ENCODE results near the gene SRMS. TPM values are rescaled to one million over a fixed set of nuclear protein-coding genes. Genes with fewer than 3 reads are reported as not detected.

Gene SRMS
- polyA plus RNA-seq, 1 donor (not counting 4 experiments of a cell fraction or from before 2014, with no cell fraction given), result 0.10 TPM

- Histone ChIP-seq H3K4me3 (ENCODE audit: control insufficient read depth in 2 of 3, extremely low read depth in 1 of 3, insufficient read depth in 2 of 3, low read depth in 1 of 3, low read length in 3 of 3) (no peak overlapping the region), H3K27me3 (ENCODE audit: control insufficient read depth, extremely low read depth, insufficient read depth, low read length) (no peaks in the 10 kb centered on the region), H3K9me1 (ENCODE audit: control insufficient read depth, extremely low read depth, insufficient read depth, low read length) (no peaks in the 10 kb centered on the region), H3K36me3 (ENCODE audit: control insufficient read depth in 2 of 2, extremely low read depth in 1 of 2, insufficient read depth in 2 of 2, low read length in 2 of 2) (no peaks in the 10 kb centered on the region), H3K79me2 (ENCODE audit: control insufficient read depth, insufficient read depth, low read length) (peaks cover 10% of the 10 kb centered on the region), H3K9ac (ENCODE audit: control insufficient read depth, extremely low read depth, insufficient read depth, low read length) (no peak overlapping the region), H3K4me1 (ENCODE audit: control insufficient read depth, extremely low read depth, insufficient read depth, low read length) (peaks cover 41% of the 10 kb centered on the region), H3K9me3 (ENCODE audit: control insufficient read depth, low read depth, low read length) (no peaks in the 10 kb centered on the region), H4K20me1 (ENCODE audit: control insufficient read depth, extremely low read depth, insufficient read depth, low read length) (no peaks in the 10 kb centered on the region), H3K27ac (ENCODE audit: control insufficient read depth, insufficient read depth, low read length) (no peak overlapping the region), H3K4me2 (ENCODE audit: control insufficient read depth, extremely low read depth, insufficient read depth, low read depth, low read length) (no peak overlapping the region), H2AFZ (ENCODE audit: control insufficient read depth, low read length) (no peak overlapping the region)
- TF ChIP-seq EZH2 (IDR thresholded peaks at IDR 0.05; ENCODE audit: low read length), result no peak
- TF ChIP-seq, protein P1, sequence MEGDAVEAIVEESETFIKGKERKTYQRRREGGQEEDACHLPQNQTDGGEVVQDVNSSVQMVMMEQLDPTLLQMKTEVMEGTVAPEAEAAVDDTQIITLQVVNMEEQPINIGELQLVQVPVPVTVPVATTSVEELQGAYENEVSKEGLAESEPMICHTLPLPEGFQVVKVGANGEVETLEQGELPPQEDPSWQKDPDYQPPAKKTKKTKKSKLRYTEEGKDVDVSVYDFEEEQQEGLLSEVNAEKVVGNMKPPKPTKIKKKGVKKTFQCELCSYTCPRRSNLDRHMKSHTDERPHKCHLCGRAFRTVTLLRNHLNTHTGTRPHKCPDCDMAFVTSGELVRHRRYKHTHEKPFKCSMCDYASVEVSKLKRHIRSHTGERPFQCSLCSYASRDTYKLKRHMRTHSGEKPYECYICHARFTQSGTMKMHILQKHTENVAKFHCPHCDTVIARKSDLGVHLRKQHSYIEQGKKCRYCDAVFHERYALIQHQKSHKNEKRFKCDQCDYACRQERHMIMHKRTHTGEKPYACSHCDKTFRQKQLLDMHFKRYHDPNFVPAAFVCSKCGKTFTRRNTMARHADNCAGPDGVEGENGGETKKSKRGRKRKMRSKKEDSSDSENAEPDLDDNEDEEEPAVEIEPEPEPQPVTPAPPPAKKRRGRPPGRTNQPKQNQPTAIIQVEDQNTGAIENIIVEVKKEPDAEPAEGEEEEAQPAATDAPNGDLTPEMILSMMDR (optimal IDR thresholded peaks at IDR 0.05 in 1 of 3, IDR thresholded peaks at IDR 0.05 in 1 of 3, conservative IDR thresholded peaks at IDR 0.05 in 1 of 3; ENCODE audit: extremely low read depth in 1 of 3, insufficient read depth in 2 of 3, low read length in 3 of 3), result no peak
- DNase-seq (ENCODE audit: low read depth, low spot score) (no peak), FAIRE-seq (no peak)
- dilution Hi-C loops (cut with MboI; ENCODE audit: extremely low pct_ligation_motif_present, low sequenced_read_pairs), result no loop called here
Observed at GRCh38 chr20:63540417-63541186, 6.9 kb downstream of the SRMS start.

DNA sequence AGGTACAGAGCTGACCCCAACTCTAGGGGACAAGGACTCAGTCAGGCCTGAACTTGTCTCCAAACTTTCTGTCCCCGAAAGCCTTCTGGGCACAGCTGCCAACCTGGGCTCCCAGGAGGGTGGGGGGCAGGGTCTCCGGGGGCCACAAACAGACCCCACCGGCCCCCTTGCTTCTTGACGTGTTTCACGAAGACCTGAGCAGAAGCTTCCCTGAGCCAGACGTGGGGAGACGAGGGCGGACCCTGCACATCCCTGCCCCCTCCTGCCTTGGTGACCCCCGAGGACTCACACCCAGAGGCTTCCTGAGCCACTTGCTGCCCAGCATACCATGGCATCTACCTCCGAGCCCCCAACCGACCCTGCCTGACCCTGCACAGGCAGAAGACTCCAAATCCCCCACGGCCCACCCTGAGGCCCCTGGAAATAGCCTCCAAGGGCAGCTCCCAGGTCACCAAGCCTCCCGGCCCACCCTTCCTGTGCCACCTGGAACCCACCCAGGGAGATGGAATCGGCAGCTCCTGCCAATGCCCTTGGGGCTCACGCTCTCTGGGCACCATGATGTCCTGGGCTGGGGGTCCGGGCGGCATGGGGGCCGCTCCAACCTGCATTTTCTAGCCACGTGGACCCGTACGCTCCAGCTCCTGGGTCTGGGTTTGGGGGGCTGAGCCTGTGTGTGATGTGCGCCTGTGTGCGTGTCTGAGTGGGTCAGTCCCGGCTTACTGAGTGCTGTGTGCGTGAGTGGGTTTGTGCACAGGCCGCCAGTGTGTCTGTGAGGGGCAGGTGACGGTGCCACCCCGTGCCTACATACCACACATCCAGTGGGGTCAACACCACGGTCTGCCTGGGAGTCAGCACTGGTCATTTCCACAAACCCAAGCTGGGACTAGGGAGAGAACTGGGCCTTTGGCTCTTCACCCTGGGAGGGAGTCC, 7.8 kb downstream of the SRMS start:
- Histone ChIP-seq H3K27me3 (ENCODE audit: control insufficient read depth, extremely low read depth, insufficient read depth, low read length) (no peaks in the 10 kb centered on the region), H3K4me2 (ENCODE audit: control insufficient read depth, extremely low read depth, insufficient read depth, low read depth, low read length) (no peak overlapping the region), H3K9ac (ENCODE audit: control insufficient read depth, extremely low read depth, insufficient read depth, low read length) (no peak overlapping the region), H3K27ac (ENCODE audit: control insufficient read depth, insufficient read depth, low read length) (no peak overlapping the region), H3K4me3 (ENCODE audit: control insufficient read depth in 2 of 3, extremely low read depth in 1 of 3, insufficient read depth in 2 of 3, low read depth in 1 of 3, low read length in 3 of 3) (no peak overlapping the region), H3K4me1 (ENCODE audit: control insufficient read depth, extremely low read depth, insufficient read depth, low read length) (peaks cover 40% of the 10 kb centered on the region), H2AFZ (ENCODE audit: control insufficient read depth, low read length) (no peak overlapping the region), H3K36me3 (ENCODE audit: control insufficient read depth in 2 of 2, extremely low read depth in 1 of 2, insufficient read depth in 2 of 2, low read length in 2 of 2) (no peaks in the 10 kb centered on the region), H3K9me1 (ENCODE audit: control insufficient read depth, extremely low read depth, insufficient read depth, low read length) (no peaks in the 10 kb centered on the region), H3K9me3 (ENCODE audit: control insufficient read depth, low read depth, low read length) (no peaks in the 10 kb centered on the region), H4K20me1 (ENCODE audit: control insufficient read depth, extremely low read depth, insufficient read depth, low read length) (no peaks in the 10 kb centered on the region), H3K79me2 (ENCODE audit: control insufficient read depth, insufficient read depth, low read length) (peaks cover 10% of the 10 kb centered on the region)
- FAIRE-seq (no peak), DNase-seq (ENCODE audit: low read depth, low spot score) (no peak)
- dilution Hi-C loops (cut with MboI; ENCODE audit: extremely low pct_ligation_motif_present, low sequenced_read_pairs), result no loop called here
- TF ChIP-seq, protein P1 (optimal IDR thresholded peaks at IDR 0.05 in 1 of 3, IDR thresholded peaks at IDR 0.05 in 1 of 3, conservative IDR thresholded peaks at IDR 0.05 in 1 of 3; ENCODE audit: extremely low read depth in 1 of 3, insufficient read depth in 2 of 3, low read length in 3 of 3), result no peak
- TF ChIP-seq EZH2 (IDR thresholded peaks at IDR 0.05; ENCODE audit: low read length), result no peak
